ENCODE measurements around the gene KCNC3.

KCNC3 gene

GRCh38 chr19:50272263-50272897 is 56.8 kb downstream of the KCNC3 start:
- no peak for DNase-seq

DNA sequence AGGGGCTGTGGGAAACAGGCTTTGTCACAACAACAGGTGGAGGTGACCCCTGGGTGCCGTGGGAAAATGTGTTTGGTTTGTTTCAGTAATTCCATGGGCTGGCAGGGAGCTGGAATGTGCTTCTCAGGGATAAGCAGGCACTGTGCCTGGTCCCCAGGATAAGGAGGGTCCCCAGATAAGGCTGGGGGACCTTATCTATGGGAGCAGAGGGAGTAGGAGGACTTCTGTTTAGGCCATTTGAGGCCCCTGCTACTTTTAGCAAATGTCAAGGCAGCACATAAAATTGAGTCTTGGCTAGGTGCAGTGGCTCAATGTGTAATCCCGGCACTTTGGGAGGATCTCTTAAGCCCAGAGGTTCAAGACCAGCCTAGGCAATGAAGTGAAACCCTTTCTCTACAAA is 59.5 kb downstream of the KCNC3 start:
- DNase-seq = no peak

DNA sequence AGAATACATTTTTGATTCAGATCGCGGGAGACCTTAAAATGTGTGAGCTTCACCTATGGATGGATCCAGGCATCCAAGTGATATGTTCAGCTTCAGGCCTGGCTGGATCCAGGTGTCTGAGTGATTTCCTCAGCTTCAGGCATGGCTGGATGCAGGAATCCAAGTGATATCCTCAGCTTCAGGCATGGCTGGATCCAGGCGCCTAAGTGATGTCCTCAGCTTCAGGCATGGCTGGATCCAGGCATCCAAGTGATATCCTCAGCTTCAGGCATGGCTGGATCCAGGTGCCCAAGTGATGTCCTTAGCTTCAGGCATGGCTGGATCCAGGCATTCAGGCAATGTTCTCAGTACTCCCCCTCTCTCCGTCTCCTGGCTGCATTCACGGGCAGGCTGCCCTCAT is 60.7 kb downstream of the KCNC3 start:
- DNase-seq = no peak

DNA sequence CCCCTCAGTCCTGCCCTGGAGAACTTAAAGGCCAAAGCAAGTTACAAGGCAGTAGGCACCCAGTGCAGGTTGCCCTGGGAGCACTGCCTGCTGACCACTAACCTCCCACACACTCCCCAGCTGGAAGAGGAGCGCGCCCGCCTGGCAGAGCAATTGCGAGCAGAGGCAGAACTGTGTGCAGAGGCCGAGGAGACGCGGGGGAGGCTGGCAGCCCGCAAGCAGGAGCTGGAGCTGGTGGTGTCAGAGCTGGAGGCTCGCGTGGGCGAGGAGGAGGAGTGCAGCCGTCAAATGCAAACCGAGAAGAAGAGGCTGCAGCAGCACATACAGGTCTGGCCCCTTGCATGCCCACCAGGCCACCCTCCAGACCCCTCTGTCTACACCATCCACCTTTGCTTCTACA is 61.1 kb downstream of the KCNC3 start:
- DNase-seq = no peak

DNA sequence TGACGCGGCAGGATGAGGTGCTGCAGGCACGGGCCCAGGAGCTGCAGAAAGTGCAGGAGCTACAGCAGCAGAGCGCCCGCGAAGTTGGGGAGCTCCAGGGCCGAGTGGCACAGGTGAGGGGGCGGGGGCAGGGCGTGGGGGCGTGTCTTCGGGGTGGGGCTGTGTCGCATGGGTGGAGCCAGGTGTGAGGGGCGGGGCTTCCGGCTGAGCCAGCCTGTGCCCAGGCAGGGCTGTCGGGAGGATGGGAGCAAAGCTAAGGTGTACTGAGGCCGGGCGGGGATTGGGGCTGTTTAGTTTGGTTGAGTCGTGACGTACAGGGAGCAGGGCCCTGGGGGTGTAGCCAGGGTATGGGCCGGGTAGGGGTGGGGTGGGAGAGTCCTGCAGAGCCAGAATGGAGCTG is 62.3 kb downstream of the KCNC3 start:
- DNase-seq = no peak

GRCh38 chr19:50266041-50266440 is 63.1 kb downstream of the KCNC3 start:
- no peak for DNase-seq

DNA sequence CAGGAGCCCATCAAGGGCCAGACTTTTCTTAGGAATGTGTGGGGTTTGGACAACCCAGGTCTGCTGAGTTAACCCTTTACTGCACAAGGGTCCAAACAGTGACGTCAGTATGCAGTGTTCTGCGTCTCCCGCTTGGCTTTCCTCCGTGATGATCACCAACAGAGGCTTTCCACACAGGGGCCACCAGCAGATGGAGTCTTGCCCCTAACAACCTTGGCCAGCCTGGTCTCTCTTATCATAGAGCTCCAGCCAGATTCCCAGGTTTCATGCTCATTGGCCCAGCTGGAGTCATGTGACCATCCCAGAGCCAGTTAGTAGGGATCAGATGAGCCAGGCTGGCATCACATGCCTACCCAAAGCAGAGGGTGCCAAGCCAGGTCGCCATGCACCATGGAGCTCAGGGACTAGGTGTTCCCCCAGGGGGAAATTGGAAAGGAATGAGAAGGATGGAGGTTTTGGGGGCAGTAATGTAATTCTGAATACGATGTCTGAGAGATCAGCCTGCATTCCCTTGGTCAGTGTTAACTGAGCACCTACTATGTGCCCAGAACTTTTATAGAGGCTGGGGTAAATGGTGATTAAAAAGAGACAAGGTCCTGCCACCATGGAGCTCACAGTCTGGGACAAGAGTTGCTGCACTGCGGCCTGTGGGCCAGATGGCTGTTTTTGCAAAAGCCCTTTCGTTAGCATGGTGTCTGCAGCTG is 64.5 kb downstream of the KCNC3 start:
- DNase-seq = no peak

DNA sequence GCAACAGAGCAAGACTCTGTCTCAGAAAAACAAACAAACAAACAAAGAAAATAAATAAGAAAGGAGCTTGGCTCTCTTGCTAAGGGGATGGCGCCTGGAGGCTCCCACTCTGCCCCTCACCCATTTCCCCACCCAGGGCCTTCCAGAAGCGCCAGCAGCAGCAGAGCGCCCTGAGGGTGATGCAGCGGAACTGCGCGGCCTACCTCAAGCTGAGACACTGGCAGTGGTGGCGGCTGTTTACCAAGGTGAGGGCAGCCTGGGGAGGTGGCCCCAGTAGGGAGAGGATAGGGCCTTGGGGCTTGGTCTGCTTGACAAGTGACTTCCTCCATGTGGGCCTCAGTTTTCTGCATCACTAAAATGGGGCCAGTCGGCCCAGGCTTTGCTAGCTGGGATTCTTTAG is 66.0 kb downstream of the KCNC3 start:
- DNase-seq = no peak

All from inflammatory macrophage treated with lipopolysaccharide for 1 hour (primary cell).